NK-92 treated with Interleukin-12 subunit alpha and Interleukin-12 subunit beta, amount 100 ng/mL, for 24 hours (cell line): ENCODE measurements around the gene ANO1.

ENCODE experiments used
- DNase-seq: peaks from one replicate; lab custom pipeline; 2025; lab: John Stamatoyannopoulos, UW

ANO1 gene

DNA sequence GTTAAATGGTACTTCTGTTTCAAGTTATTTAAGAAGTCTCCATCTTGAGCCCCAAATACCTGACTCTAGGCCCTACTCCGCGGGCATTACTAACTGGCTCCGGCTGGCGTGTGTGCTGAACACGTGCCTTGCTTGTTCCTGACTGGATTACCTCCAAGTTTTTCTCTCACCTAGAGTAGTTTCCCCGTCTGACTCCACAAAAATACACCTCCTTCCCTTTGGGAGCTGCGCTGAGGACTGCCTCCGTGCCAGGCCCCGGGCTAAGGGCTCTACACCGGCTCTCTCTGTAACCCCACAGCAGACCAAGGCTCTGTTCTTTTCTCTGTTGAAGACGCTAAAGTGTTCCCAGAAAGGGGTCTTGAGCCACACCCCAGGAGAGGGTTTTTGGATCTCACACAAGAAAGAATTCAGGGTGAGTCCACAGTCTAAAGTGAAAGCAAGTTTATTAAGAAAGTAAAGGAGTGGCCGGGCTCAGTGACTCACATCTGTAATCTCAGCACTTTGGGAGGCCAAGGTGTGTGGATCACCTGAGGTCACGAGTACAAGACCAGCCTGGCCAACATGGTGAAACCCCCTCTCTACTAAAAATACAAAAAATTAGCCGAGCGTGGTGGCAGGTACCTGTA, 61.8 kb downstream of the ANO1 start:
- DNase-seq, result no peak

DNA sequence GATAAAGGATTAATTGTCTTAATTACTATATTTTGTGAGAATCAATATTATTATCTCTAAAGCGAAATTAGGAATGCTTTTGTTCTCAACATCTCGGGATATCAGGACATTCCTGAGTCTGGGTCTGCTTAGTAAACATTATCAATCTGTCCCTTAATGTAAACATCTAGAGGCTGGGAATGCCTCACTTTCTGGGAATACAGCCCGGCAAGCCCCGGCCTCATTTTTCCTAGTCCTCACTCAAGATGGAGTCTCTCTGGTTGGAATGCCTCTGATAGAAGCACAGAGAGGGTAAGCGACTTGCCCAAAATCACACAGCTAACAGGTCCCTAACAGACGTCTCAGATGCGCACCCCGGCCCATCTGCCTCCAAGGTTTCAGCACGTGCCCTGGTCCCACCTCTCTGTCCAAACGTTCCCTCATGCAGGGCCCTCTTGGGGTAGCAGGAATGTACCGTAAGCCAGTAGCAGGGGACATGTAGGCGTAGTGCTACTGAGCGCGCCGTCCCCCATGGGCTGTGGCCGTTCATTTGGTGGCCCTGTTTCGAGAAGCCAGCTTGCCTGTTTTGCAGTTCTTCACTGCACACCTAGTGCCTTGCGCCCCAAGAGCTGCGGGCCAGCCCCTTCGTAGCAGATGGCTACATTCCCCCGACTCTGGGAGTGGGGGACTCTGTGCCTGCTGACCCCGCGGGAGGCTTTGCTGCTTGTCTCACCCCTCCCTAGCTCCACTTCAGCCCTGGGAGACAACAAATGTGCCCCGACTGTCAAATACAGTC, 62.8 kb downstream of the ANO1 start:
- no peak for DNase-seq

DNA sequence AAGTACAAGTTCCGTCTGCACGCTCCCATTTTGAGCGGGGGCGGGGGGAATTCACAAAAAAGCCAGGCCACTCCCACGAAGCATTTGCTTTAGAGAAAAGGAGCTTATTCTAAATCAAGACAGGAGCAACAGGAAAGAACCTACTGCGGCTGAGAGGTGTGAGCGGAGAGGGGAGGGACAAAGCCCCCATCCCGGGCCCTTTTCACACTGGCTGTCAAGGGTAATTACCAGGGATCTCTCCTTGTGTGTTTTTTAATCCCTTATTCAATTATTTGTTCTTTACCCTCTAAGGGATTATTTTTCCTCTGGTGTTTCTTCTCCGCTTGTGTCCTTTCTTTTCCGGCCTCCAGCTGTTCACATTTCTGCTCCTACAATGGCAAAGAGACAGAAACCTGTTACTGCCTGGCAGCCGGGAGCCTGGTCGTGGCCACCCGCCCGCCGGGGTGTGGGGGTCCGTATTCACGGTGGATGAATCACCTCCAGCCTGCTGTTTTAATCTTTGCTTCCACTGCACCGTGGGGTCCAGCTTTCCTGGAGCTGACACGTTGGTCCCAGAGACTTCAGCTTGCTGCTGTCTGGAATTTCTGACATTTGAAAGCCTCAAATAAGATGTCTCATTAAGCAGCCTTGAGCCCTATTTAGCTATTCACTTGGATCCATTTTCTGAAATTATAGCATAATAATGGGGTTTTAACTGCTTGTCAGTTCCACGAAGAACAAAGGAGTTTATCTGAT, 63.5 kb downstream of the ANO1 start:
- no peak for DNase-seq

DNA sequence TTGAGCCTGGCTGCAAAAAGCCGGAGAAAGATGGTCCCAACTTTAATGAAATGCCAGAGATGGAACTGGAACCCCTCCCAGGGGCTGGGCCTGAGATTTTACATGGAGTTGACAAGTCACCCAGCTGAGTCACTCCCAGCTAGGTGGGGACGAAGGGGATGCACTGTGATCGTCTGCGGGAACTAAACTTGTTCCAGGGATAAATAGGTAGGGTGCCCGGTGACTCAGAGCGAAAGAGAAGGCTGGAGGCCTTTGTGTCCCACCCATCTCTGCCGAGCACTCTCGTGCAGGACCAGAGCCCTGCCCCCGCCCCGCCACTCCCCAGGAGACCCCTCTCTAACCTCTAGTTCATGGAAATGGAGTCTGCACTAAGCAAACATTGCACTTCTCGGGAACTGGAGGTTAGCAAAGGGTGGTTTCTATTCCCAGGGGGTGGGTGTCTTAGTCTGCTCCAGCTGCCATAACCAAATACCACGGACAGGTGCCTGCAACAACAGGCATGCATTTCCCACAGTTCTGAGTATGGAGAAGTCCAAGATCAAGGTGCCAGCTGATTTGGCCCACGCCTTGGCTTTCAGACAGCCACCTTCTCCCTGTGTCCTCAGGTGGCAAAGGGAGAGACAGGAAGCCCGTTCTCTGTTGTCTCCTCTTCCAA, 64.2 kb downstream of the ANO1 start:
- DNase-seq, result no peak

DNA sequence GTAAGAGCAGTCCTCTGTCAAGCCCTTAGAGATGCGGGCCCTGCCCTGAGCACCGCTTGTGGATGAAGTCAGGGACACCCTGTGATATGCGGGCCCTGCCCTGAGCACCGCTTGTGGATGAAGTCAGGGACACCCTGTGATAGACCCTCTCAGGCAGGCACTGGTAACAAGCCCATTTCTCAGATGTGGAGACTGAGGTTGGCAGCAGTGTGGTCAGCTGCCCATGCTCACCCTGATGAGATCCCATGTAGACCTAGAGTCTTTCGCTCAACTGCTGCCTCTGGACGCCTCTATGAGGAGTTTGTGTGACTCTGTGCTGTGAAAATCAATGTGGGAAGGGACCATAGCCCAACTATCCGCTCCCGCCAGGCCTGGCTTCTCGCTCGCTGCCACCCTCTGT, 66.1 kb downstream of the ANO1 start:
- no peak for DNase-seq

DNA sequence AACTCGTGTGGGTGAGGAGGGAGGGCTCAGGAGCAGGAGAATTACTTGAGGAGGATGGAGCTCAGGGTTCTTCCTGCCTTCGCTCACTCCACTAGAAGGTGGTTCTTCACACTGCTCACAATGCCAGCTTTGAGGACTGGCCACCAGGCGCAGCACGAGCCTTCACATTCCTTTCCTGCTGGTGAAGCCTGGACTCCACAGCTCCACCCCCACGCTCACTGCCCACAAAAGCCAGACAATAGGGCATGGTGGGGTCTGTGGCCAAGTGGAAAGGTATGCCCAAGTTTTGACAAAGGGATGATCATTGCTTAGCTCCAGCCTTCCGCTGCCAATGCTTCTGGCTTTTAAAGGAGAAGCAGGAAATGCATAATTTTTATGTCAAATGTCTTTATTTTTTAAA, 67.0 kb downstream of the ANO1 start:
- DNase-seq, result no peak

DNA sequence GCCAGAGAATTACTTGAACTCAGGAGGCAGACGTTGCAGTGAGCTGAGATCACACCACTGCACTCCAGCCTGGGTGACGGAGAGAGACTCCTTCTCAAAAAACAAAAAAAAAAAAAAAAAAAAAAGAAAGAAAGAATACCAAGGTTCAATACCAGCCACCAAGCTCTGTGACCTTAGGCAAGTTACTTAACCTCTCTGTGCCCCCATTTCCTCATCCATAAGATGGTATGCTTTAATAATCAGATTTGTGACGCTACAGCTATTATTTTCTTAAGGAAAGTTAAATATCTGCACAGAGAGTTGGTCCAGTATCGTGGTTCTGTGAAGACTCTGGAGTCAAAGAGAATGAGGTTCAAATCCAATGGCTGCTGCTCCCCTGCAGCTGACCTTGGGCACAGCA, 67.7 kb downstream of the ANO1 start:
- DNase-seq, result no peak

DNA sequence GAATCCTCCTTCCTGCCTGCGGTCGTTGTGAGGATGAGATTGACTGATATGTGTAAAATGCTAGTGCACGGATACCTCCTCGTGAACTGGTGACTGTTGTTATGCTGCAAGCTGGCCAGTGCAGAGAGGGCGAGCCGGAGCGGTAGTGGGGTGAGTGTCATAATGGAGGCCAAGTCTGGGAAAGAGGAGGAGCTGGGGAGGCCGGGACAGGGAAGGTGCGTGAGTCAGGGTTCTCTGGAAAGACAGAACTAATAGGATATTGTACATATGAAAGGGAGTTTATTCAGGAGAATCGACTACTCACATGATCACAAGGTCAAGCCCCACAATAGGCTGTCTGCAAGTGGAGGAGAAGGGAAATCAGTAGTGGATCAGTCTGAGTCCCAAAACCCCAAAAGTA, 68.2 kb downstream of the ANO1 start:
- DNase-seq, result no peak

DNA sequence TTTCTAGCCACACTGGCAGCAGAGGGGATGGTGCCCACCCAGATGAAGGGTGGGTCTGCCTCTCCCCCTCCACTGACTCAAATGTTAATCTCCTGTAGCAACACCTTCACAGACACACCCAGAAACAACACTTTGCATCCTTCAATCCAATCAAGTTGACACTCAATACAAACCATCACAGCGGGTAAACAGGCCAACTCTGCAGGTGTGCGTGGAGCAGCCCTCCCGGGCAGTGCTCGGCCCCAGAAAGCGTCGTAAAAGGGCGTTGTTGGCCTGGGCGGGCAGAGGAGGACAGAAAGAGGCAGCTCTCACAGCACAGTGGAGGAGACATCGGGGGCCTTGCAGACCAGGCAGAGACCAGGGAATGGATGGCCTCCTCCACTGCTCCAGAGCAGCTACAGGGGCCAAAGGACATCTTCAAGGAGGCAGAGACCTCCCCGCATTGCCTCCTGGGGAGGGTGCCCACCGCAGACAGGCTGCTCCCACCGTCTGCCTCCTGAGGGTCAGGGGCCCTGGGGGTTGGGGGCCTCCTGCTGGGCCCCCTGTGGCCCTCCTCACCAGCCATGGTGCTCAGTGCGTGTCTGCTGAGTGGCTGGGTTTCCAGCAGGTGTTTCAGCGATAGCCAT, 68.9 kb downstream of the ANO1 start:
- no peak for DNase-seq

DNA sequence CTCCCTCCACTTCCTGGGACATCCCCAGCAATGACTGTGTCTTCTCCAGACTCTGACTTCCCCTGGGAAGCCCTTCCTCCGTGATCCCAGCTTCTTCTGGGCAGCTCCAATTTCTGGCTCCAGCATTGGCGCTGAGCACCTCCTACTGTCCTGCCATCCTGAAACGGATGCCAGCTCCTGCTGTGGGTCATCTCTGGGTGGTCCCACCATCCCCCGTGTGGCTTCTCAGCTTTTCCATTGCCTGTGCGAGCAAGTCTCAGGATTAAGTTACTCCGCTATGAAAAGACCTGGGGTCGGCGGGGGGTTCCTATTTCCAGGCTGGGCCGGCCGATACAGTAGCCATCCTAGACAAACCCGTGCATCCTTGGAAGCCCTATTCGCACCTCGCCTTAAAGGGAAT, 69.6 kb downstream of the ANO1 start:
- DNase-seq, result no peak

DNA sequence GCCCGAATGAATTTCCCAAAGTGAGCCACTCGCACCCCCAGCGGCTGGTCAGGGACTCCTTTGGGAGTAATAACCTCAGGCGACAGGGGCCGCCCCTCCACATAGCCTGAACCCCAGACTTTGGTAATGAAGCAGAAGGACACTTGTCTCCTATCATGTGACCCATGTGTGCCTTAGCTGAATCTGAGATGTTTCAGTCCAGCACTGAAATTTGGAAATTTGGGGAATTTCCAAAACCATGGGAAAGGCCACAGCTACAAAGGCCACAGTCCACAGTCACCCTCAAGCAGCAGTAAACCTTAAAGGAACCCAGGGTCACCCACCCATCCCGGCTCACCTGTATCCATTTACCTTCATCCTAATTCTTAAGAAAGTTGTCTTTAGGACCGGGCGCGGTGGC, 73.6 kb downstream of the ANO1 start:
- no peak for DNase-seq

DNA sequence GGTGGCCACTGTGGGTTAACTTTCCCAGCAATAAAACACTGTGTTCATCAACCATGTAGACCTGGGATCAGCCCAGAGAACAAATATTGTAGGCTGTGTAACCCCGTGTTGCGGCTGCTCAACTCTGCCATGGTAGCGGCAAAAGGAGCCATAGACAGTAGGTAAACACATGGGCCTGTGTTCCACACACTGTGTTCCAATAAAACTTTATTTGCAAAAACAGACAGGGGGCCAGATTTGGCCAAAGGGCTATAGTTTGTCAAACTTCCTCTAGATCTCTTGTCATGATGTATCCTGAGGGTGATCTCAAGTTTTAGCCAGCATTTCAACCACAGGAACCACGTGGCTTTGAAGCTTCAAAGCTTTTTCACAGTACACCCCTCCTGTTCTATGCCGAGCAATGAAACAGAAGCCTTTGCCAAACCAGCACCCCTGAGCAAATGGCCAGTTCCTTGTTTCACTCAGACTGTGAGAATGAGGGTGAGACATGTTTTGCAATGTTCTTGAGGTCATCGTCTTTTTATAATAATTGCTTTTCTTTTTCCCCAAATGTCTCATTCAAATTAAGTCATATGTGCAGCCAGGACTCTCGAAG, 75.1 kb downstream of the ANO1 start:
- peak; percentile 10 for DNase-seq

DNA sequence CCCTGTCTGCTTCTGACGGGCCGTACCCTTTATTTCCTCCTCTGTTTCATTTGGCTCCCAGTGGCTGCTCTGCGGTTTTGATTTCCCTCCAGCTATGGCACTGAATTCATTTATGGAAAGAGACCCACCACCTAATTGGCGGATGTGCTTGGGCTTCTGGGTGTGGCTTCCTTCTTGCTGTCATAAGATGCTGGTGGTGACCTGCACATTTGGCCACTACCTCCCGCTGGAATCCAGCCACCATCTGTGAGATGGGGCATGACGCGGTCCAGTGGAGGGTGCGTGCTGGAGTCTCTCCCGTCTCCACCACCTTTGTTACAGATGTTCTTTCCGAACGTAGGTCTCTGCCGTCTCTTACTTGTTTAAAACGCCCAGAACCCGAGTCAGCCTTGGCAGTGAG, 77.3 kb downstream of the ANO1 start:
- DNase-seq, result no peak

DNA sequence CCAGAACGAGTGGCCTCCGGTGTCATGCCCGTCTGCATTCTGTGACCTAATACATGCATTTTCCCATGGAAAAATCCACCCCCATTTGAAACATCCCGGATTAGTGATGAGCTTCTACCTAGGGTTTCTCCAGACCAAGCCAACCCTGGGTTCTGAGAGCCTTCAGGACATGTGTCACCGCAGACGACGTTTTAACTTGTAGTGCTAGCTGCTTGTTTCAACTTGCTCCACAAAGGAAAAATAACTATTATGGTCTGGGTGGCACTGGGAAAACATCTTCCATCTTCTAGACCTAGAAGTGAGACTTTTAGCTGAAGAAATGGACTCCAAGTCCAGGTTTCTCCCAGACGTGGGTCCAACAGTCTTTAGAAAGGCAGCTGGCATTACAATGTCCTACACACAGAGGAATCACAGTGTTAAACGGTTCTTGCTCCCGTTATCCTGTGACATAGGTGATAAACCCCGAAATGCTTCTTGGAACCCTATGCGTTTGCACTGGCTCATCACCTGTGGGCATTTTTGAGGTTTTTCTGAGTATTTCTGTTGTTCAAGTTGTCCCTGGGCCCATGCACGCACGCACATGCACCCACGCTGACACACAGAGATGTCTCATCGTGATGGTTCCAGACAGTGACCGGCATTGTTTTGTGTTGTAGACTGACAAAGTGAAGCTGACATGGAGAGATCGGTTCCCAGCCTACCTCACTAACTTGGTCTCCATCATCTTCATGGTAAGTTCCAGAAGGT, 78.3 kb downstream of the ANO1 start:
- no peak for DNase-seq

DNA sequence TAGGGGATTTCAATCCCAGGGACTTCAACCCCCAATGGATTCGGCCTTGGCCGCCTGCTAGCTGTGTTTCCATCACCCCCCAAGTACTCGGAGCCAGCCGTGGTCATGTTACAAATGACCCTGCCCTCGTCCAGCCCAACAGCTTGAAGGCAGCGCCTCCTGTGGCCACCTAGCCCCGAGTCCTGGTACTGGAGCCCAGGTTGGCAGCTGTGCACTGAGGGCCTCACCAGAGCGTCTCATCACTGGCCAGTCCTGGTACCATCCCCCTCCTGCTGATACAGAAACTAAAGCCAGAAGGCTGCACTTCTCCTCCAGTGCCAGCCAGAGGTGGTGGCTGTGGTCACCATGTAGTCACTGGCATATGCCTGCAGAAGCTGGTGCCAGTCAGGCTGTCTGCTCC, 80.1 kb downstream of the ANO1 start:
- DNase-seq, result no peak

DNA sequence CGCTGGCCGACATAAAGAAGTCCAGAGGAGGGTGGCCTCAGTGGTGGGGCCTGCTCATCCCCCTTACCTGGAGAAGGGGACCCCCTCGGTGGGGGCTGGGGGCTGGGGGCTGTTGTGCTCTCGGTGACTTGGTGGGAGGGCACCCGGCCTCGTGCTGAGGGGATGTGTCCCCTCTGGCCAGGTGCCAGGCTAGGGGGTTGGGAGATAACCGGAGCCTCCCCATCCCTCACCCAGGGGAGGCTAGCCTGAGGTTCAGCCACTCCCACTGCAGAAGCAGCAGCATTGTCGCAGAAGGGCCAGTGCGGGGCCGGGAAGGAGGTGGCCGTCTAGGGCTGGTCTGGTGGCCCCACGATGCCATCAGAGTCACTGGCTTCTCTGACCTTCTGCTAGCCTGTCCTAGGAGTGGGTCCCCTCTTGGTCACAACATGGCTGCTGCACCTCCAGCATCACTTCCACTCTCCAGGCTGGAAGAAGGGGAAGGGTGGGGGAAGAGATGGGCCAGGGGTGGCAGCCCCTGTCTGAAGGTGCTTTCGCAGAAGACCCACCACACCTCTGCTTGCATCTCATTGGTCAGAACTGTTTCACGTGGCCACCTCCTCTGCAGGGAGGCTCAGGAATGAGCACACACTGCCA, 80.8 kb downstream of the ANO1 start:
- no peak for DNase-seq

DNA sequence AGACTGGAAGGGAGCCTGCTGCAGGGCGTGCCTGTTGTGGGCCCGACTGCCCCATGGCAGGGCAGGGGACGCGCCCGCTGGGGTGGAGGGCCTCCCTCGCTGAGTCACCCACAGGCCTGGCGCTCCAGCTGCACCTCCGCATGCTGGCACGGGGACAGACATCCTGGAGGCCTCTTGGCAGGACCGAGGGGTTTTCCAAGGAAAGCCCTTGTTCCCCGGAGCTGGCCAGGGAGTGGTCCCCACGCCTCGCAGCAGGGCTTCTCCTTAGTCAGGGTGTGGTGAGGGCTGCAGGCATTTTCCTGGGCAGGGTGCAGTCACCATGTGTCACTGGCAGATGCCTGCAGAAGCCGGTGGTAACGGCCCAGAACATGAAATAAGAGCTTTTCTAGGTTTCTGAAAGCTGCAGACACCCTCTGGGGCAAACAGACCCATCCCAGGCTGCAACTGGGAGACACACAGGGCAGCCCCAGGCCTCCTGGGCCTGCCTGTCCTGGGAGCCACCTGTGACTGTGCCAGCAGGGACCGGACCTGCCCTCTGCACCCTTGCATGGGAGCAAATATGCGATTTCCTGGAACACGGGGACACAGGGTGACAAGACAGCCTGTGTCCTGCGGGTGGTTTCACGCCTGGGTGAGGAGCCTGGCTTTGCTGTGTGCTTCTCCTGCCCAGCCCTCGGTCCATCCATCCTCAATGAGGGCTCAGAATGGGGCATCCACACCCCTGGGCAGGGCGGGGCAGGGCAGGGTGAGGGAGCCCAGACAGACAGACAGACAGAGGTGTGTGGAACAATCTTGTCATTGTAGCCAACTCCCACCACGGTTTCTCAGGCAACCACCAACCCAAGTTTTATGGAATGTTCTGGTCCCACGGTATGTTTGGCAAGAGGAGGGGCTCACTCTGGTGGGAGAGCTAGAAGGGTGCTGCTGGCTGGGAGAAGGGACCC, 81.8 kb downstream of the ANO1 start:
- DNase-seq, result no peak

DNA sequence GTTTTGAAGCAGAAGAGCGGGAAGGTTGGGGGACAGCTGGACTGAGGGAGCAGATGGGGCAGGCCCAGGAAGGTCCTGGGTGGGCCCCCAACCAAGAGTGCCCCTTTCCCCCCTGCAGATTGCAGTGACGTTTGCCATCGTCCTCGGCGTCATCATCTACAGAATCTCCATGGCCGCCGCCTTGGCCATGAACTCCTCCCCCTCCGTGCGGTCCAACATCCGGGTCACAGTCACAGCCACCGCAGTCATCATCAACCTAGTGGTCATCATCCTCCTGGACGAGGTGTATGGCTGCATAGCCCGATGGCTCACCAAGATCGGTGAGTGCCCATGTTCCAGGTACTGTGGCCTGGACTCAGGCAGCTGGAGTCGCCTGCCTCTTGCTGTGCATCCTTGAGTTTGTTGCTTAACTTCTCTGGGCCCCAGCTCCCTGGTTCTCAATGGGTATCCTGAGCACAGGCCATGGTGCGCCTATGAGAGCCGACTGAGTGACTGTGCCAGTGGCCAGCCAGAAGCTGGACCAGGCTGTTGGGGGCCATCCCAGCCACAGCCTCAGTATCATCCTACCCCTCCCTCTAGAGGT, 83.0 kb downstream of the ANO1 start:
- DNase-seq, result no peak

DNA sequence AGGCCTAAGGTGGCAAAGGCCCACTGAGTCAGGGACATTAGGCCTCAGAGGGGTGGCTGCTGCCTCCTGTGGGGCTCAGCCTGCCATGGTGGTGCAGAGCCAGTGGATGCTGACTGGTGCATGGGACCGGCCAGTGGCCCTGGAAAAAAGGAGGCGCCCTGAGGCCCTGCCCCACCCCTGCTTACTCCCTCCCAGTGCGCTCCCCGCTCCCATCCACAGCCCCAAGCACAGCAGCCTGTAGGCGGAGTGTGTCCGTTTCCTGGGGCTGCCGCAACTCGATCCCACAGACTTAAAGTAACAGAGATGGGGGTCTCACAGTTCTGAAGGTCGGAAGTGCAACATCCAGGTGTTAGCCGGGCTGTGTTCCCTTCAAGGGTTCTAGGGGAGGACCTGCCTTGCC, 86.6 kb downstream of the ANO1 start:
- no peak for DNase-seq
